Suprapubic skin (tissue), 4 donors: ENCODE data around the gene URB1.

ENCODE experiments used
- POLR2A ChIP-seq, 2 donors: fragments of 450-650 bp; IDR thresholded peaks; one replicate each; pipeline ENCODE4 v1.6.1; 2017; ENCODE audit warnings: antibody characterized with exemption in 2 of 2, mild to moderate bottlenecking in 2 of 2, moderate library complexity in 2 of 2
- POLR2AphosphoS5 ChIP-seq, 3 donors: sonication (generic); formaldehyde crosslinking; IDR thresholded peaks; one replicate each; pipeline ENCODE4 v1.6.1; 2017; ENCODE audit warnings: antibody characterized with exemption in 3 of 3
- TF ChIP-seq, protein P1 (sequence below), 2 donors: fragments of 200-600 bp in 1 of 2; fragments of 450-650 bp in 1 of 2; sonication (generic) in 1 of 2; IDR thresholded peaks; one replicate each; pipeline ENCODE4 v1.5.1; 2016 to 2019; ENCODE audit warnings: antibody characterized with exemption in 2 of 2, mild to moderate bottlenecking in 1 of 2, moderate library complexity in 1 of 2

GRCh38 chr21:32317726-32318125, 75.1 kb downstream of the URB1 start:
- TF ChIP-seq, protein P1, sequence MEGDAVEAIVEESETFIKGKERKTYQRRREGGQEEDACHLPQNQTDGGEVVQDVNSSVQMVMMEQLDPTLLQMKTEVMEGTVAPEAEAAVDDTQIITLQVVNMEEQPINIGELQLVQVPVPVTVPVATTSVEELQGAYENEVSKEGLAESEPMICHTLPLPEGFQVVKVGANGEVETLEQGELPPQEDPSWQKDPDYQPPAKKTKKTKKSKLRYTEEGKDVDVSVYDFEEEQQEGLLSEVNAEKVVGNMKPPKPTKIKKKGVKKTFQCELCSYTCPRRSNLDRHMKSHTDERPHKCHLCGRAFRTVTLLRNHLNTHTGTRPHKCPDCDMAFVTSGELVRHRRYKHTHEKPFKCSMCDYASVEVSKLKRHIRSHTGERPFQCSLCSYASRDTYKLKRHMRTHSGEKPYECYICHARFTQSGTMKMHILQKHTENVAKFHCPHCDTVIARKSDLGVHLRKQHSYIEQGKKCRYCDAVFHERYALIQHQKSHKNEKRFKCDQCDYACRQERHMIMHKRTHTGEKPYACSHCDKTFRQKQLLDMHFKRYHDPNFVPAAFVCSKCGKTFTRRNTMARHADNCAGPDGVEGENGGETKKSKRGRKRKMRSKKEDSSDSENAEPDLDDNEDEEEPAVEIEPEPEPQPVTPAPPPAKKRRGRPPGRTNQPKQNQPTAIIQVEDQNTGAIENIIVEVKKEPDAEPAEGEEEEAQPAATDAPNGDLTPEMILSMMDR (IDR thresholded peaks at IDR 0.05): no peak
- TF ChIP-seq POLR2A (IDR thresholded peaks at IDR 0.05): no peak
- TF ChIP-seq POLR2AphosphoS5 (IDR thresholded peaks at IDR 0.05): no peak
